GM21528 (cell line): ENCODE measurements around the gene ABCC8.

Experiments
- ATAC-seq: cut with Tn5 transposase; IDR thresholded peaks from one replicate; pipeline ENCODE4 v1.9.1; 2021; ENCODE audit warnings: mild to moderate bottlenecking, moderate library complexity; ENCODE audit not compliant: unreplicated experiment, low FRiP score

ABCC8 gene

GRCh38 chr11:17506942-17507341 is 30.3 kb upstream of the ABCC8 start:
- no peak for ATAC-seq

GRCh38 chr11:17506314-17506713 is 29.7 kb upstream of the ABCC8 start:
- ATAC-seq: no peak

GRCh38 chr11:17505146-17505545 is 28.5 kb upstream of the ABCC8 start:
- ATAC-seq: no peak

DNA sequence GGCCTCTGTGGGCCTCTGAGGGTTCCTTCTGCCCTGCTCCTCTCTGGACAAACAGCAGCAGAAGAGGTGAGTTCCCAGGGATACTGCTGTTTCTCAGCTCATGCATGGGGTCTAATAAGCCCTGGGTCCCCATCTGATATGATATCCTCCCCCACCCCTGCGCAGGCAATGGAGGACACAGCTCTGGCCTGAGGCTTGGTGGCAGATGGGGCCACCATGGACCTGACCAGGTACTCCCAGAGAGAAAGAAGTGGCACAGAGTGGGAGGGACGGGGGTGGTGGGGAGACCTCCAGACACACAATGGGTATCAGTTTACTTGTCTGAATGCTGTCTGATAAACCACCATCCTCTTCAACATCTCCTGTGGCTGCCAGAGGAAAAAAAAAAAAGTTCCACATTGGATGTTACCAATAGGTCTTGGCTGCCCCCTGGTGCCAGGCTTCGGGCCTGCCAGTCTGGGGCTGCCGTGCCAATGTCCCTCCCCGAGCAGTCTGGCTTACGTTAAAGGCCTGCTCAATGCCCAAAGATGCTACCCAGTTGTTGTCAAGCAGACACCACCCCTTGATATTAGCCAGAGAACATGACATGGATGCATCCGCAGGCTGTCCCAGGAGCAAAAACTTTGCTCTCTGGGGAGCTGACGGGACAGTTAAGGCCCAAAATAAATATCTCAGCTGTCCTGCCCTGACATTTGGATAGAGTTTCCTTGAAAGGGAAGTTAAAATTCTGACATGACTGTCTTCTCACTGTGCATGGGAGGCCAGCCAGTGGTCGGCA is 27.9 kb upstream of the ABCC8 start:
- ATAC-seq: peak; percentile 47

DNA sequence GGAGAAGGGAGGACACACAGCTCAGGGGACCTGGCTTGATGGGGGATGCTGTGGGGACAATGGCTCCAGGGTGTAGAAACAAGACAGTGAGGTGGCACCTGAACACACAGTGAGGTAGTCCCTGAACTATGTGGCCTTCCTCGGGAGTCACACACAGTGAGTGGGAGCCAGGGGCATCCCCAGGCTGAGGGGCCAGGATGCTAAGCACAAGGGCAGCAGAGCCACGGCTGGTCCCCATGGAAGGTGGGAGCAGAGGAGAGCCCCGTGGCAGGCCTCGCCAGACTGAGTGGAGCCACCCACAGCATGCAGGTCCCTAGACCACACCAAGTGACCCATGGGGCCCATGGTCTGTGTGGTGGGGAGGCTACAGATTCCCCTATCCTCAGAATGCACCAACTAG is 26.0 kb upstream of the ABCC8 start:
- ATAC-seq: no peak

DNA sequence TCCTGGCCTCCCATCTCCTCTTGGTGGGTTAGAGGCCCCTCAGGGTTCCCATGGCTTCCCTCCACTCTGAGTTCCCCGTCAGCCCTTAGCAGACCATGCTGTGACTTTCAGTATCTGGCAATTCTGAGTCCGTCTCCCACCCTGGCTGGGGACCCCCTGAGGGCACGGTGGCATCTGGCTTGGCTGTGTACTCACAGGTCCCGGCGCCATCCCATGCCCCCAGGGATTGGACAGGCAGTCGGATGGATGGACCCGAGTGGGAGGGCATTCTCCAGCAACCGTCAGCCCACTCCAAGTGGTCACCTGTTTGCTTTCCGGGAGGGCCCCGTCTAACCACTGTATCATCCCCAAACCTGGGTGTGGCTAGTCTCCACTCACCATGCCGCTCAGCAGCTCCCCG is 24.0 kb upstream of the ABCC8 start:
- no peak for ATAC-seq

DNA sequence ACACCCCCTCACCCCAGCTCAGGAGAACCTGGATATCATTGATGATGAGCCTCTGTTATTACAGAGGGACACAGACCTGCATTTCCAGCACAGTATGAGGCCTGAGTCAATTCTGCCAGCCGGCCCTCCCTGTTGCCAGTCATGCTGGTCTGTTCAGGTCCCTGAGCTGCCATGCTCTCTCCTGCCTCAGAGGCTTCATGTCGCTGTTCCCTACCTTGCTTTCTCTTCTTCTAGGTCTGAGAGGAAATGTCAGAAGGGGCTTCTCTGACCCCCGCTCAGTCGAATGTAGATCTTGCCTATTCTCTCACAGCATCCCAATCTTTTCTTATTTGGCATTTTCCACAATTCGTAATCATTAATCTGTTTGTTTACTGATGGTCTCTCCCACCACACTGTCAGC is 21.8 kb upstream of the ABCC8 start:
- no peak for ATAC-seq

DNA sequence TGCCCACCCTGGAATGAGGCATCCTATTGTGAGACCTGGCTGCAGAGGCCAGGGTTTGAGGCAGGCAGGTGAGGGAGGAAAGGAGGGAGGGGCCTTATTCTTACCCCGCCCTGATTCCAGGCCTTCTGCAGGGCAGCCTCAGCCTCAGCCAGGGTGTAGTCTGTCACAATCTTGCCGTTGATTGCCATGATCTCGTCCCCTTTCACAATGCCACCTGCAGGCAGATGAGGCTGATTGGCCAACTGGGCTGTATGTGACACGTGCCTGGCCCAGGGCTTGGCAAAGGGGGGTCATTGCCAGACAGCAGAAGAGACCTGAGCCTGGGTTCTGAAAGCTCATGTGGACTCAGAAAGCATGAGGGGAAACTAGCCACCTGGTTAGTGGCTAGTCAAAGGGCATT is 21.4 kb upstream of the ABCC8 start:
- ATAC-seq: no peak

DNA sequence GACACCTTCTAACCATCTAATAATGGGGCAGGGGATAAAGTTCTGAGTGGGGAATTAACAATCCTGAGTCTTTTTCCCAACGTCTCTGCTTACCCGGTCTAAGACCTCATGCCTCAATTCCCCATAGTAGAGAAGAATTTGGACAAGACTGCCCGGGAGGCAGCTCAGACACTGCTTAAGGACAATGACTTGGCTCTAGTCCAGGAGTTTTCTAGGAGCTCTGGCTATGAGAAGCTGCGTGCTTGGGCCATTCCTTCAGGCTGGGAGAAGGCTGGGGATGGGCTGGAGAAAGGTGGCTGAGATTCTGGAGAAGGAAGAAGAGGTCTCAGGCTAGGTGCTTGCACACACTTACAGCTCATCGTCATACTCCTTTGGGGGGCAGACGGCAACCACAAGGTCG is 19.8 kb upstream of the ABCC8 start:
- no peak for ATAC-seq

DNA sequence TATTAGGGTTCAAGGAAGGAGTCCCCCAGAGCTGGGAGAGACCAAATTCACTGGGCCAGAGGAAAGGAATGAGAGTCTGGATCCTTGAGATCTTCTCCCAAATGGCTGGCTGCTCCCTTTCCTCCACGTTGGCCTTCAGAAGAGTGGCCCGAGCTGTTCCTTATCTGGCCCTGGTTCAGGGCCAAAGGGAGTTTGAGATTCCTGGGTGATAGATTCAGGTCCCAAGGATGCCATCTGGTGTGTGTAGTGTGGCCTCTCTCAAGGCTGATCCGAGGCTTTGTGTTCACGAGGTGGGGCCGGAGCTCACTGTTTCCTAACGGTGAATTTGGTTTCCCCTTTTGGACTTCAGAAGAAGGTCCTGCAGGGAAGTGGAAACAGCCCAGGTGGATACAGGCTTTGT is 17.4 kb upstream of the ABCC8 start:
- ATAC-seq: no peak

- no peak for ATAC-seq
These were observed 14.3 kb upstream of the ABCC8 start for GRCh38 chr11:17490938-17491337.

- ATAC-seq: no peak
These were observed 13.6 kb upstream of the ABCC8 start for GRCh38 chr11:17490232-17490631.

DNA sequence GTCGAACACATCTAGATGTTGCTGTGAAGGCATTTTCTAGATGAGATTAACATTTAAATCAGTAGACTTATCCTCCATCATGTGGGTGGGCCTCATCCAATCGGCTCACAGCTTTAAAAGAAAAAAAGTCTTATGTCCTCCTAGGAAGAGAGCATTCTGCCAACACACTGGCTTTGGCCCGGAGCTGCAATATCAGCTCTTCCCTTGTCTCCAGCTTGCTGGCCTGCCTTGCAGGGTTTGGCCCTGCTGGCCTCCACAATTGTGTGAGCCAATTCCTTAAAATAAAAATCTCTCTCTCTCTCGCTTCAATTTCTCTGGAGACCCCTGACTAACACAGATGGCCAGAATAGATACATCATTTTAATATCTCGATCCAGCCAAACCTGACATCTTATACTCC is 13.1 kb upstream of the ABCC8 start:
- no peak for ATAC-seq

- no peak for ATAC-seq
These were observed 11.9 kb upstream of the ABCC8 start for GRCh38 chr11:17488563-17488962.

- ATAC-seq: no peak
These were observed 10.0 kb upstream of the ABCC8 start for GRCh38 chr11:17486646-17487045.

- ATAC-seq: no peak
These were observed 6.9 kb upstream of the ABCC8 start for GRCh38 chr11:17483505-17483904.

GRCh38 chr11:17481905-17482304 is 5.3 kb upstream of the ABCC8 start:
- ATAC-seq: no peak

DNA sequence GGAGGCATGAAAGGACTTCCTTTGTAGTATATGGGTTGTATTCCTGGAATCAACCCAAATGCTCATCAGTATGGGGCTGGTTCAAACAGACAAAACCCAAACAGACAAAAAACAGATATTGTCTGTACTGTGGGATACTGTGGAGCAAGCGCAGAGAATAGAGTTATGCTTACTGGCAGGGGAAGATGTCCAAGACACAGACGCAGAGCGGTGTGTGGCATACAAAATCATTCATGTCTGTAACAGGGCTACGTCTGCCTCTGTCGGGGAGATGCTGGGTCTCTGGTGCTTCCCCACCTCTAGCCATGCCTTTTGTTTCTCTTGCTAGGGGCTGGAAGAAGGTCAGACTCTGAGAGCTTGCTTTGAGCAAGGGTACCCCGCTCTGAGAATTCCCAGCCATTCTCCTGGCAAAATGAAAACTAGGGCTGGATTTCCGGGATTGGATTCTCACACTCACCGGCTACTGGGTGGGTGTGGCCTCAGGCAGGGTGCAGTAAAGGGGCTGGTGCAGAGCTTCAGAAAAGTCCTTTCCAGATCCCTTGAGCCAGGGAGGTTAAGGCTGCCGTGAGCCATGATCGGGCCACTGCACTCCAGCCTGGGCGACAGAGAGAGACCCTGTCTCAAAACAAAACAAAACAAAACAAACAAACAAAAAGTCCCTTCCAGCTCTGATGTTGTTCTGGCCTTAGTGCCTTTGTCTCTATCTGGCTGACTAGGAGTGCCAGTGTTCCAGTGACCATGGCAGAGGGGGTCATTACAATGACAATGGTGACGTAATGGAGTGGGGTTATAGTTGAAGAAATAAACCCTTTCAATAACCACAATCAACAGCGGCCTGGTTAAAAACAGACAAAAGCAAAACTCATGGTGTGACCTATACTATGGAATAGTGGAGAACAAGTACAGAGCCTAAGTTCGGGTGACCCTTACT is 2.9 kb upstream of the ABCC8 start:
- no peak for ATAC-seq

DNA sequence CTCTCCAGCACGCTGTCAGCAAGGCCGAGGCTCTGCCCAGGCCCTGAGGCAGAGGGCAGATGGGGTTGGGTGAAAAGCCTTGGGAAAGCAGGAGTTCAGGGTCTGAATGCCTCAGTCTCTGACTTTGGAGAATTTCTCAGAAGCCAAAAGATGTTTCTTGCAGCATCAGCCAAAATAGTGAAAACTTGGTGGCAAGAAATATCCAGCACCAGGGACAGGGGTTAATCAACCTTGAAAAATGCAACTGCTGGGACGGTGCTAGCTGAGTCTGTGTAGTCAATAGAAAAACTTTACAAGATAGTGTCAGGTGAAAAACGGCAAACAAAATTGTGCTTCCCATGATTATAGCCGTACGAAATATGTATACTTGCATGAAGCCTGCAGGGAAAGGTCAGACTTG is 1.4 kb upstream of the ABCC8 start:
- no peak for ATAC-seq

GRCh38 chr11:17477361-17477760 is 716 bp upstream of the ABCC8 start:
- no peak for ATAC-seq

GRCh38 chr11:17477084-17477333 is 364 bp upstream of the ABCC8 start:
- no peak for ATAC-seq

DNA sequence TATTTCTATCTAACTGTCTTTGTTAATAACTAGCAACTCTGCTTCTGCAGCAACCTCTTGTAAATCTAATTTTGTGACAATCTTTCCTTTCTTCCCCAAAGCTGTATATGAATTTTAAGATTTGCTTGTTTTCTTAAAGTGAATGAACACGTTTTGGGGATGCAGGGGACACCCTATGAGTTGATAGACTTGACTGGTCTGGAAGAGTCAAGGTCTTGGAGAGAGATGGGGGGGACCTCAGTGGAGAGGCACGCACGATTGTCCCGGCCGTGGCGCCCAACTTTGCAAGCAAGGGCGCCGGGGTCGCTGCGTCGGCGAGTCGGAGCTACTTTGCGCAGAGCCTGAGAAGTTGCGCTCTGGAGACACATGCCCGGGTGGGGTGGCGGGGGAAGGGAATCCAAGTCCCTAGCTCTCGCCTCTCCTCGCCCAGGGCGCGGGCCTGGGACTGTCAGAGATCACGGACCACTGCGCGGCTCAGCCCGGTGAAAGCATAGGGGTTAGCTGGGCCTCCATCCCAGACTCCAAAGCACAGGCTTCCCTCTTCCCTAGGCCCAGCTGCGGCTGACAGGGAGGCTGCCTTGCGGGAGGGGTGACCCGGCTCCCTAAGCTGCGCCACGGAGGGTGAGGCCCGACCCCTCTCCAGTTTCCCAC is 854 bp downstream of the ABCC8 start:
- ATAC-seq: no peak
